HG03064 (cell line): ENCODE measurements around the gene TBC1D25.
A peak's percentile ranks its signal among the peaks of the same experiment; 100 is the strongest.

Experiments
- ATAC-seq: cut with Tn5 transposase; IDR thresholded peaks from one replicate; pipeline ENCODE4 v1.9.1; 2021; ENCODE audit warnings: low read depth; ENCODE audit not compliant: unreplicated experiment

Gene TBC1D25

GRCh38 chrX:48539345-48540027 lies at the start of gene TBC1D25:
Gene TBC1D25 (plus strand): TSS chrX:48539714. CDS start chrX:48539798, 84 bp downstream.
- peak; percentile 76 for ATAC-seq

DNA sequence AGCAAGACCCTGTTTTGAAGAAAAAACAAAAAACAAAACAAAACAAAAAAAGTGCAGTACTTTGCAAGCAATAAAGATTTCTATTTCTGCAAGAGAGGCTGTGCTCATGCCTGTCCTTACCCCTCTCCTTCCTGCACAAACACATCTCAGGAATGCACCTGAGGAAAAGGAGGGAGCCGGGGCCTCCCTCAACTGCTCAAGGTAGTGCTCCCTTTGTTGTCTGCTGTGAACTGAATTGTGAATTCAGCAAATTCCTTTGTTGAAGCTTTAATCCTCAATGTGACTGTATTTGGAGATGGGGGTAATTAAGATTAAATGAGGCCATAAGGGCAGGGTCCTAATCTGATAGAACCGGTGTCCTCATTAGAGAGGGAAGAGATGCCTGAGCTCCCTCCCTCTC lies 49.6 kb upstream of the TBC1D25 start:
- no peak for ATAC-seq

GRCh38 chrX:48490661-48491060 lies 48.9 kb upstream of the TBC1D25 start:
- ATAC-seq, result no peak

- ATAC-seq, result no peak
These were observed 47.7 kb upstream of the TBC1D25 start for GRCh38 chrX:48491809-48492208.

GRCh38 chrX:48492293-48492910 lies 47.1 kb upstream of the TBC1D25 start:
- no peak for ATAC-seq

GRCh38 chrX:48493890-48494364 lies 45.6 kb upstream of the TBC1D25 start:
- ATAC-seq, result no peak

DNA sequence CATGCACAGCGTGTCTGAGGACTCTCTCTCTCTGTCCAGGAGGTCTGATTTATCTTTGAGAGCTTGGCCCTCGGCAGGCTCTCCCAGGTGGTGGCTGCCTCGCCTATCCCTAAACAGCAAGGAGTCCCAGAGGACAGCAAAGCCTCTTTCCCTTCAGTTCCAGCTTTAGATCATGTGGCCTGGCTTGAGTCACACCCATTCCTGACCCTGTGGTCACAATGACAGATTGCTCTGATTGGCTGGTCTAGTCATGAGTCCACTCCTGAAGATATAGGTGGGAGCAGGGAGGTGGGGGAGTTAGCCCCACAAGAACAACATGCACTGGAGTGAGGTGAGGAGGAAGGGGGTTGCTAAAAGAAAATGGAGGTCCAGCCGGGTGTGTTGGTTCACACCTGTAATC lies 42.9 kb upstream of the TBC1D25 start:
- no peak for ATAC-seq

DNA sequence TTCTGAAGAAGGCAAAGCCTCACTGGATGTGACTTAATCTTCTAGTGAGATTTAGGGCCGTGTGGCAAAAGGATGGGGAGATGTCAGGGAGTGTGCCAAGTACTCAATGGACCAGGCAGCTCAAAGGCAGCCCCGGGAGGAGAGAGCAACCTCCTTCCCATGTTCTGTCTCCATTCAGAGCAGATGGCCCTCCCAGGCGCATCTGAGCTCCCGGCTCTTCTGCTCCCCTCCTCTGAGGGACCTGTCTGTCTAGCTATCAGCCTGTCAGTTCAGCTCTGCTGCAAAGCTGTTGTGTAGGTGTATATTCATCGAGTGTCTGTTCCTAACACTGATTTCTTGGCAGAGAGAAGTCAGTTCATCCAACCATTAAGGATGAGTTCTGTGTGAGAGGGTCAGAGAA lies 41.6 kb upstream of the TBC1D25 start:
- no peak for ATAC-seq

GRCh38 chrX:48498374-48498809 lies 41.1 kb upstream of the TBC1D25 start:
- ATAC-seq, result no peak

GRCh38 chrX:48504261-48504660 lies 35.3 kb upstream of the TBC1D25 start:
- ATAC-seq, result no peak

GRCh38 chrX:48505481-48505880 lies 34.0 kb upstream of the TBC1D25 start:
- ATAC-seq, result no peak

- no peak for ATAC-seq
These were observed 32.3 kb upstream of the TBC1D25 start for GRCh38 chrX:48507246-48507645.

DNA sequence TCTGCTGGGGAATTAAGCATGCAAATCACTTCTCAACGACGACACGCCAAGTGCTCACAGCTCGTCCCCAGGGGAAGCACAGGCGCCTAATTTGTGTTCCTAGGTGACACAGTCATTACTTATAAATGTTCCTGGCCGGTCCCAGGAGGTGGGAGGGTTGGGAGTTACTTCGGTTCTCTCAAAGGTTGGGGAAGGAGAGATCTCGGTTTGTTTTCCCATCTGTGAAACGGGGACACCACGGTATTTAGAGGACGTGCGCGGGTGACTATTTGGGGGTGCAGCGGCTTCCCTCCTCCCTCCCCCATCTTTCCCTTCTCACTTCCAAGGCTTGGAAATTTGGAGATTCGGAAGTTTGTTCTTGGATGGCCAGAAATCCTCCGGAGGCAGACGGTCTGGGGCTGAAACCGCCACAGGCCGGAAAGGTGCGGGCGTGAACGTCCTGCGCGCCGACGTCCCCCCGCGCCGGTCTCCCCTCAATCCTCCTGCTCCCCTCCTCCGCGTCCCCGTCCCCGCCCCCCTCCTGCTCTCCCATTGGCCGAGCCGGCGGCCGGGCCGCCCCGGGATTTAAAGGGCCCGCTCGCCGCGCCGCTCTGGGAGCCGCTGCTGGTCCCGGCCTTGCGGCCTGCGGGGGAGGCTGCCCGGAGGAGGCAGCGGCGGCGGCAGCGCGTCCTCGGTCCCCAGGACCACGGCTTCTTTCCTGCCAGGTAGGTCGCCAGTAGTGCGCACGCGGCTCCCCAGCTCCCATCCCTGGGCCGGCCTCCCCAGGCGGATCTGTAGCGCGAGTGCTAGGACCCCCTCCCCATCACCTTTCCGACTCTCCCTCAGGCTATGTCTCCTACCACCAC lies 30.9 kb upstream of the TBC1D25 start, which contains the start of gene PORCN:
TSS of gene PORCN (plus strand) at position 593 of the 845 bp plus-strand sequence. CDS start 829 bp downstream, outside the sequence.
- ATAC-seq, result peak; percentile 65

- no peak for ATAC-seq
These were observed 30.3 kb upstream of the TBC1D25 start for GRCh38 chrX:48509245-48509590.

- no peak for ATAC-seq
These were observed 29.9 kb upstream of the TBC1D25 start for GRCh38 chrX:48509619-48510018.

GRCh38 chrX:48511560-48511959 lies 28.0 kb upstream of the TBC1D25 start:
- ATAC-seq, result no peak

GRCh38 chrX:48512371-48512935 lies 27.1 kb upstream of the TBC1D25 start:
- no peak for ATAC-seq

- no peak for ATAC-seq
These were observed 25.8 kb upstream of the TBC1D25 start for GRCh38 chrX:48513670-48514069.

- no peak for ATAC-seq
These were observed 25.2 kb upstream of the TBC1D25 start for GRCh38 chrX:48514126-48514806.

DNA sequence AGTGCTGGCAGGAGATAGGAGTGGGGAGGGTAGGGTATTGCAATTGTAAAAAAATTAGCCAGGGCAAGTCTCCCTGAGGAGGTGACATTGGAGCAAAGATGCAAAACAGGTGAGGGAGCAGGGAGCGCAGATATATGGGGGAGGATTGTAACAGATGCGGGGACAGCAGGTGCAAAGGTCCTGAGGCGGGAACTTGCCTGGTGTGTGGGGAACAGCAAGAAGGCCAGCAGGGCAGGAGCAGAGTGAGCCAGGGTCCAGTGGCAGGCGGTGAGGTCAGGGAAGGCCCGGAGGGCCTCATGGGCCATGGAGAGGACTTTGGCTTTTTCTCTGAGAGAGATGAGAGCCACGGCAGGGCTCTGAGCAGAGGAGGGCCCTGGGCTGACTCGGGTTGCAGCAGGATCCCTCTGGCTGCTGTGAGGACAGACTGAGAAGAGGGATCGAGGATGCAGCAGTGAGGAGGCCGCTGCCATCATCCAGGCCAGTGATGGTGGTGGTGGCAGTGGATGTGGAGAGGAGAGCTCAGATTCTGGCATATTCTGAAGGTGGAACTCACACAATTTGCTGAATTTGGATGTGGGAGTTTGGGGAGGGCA lies 24.6 kb upstream of the TBC1D25 start:
- ATAC-seq, result no peak
